Brain microvascular endothelial cell (primary cell): ENCODE results near the gene GIN1.

Source experiments
- DNase-seq: peaks from one replicate; pipeline ENCODE4 v3.0.0-alpha.2; 2020
- H3K27ac ChIP-seq: fragments of 250-450 bp; sonication (Bioruptor Pico); 2 replicates; pipeline ENCODE4 v1.5.1; 2020; ENCODE audit warnings: mild to moderate bottlenecking, moderate library complexity
- H3K27me3 ChIP-seq: fragments of 250-450 bp; sonication (Bioruptor Pico); replicated peaks from 2 replicates; pipeline ENCODE4 v1.5.1; 2020; ENCODE audit warnings: mild to moderate bottlenecking
- H3K36me3 ChIP-seq: fragments of 250-450 bp; sonication (Bioruptor Pico); replicated peaks from 2 replicates; pipeline ENCODE4 v1.5.1; 2020; ENCODE audit warnings: mild to moderate bottlenecking
- H3K4me3 ChIP-seq: 2 replicates; pipeline ENCODE4 v1.5.1; 2011; ENCODE audit warnings: low read depth, mild to moderate bottlenecking, control low read depth, low read length, moderate library complexity
- in situ Hi-C: cut with HindIII; loops from 2 replicates; pipeline ENCODE4 v1.10.0; 2017; ENCODE audit warnings: low sequenced_read_pairs, low pct_ligation_motif_present
- TF ChIP-seq, protein P1 (sequence below): IDR thresholded peaks from 2 replicates; pipeline ENCODE4 v1.5.1; 2011; ENCODE audit warnings: low read depth, mild to moderate bottlenecking, moderate library complexity, low read length, control low read depth, inconsistent platforms; ENCODE audit errors: missing control alignments

Gene GIN1

DNA sequence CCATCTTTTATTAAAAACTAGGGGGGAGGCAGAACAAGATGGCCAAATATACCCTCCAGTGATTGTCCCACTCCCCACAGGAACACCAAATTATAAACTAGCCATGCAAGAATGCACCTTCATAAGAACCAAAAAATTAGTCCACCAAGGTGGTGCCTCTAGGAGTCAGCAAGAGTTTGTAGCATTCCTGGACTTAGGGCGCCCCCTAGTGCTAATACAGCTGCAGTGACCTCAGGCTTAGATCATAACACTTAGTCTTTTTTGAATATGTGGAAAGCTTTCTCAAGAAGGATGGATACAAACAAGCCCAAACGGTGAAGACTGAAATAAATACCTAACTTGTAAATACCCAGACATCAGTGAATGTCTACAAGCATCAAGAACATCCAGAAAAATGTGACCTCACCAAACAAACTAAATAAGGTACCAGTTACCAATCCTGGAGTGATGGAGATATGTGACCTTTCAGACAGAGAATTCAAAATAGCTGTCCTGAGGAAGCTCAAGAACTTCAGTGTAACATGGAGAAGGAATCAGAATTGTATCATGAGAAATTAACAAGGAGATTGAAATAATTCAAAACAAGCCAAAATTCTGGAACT lies 19.4 kb upstream of the GIN1 start:
- Histone ChIP-seq H3K36me3 (peaks cover 19% of the 10 kb centered on the region), H3K27ac (no peak overlapping the region), H3K4me3 (no peak overlapping the region), H3K27me3 (no peaks in the 10 kb centered on the region)
- in situ Hi-C loops: no loop called here
- TF ChIP-seq, protein P1, sequence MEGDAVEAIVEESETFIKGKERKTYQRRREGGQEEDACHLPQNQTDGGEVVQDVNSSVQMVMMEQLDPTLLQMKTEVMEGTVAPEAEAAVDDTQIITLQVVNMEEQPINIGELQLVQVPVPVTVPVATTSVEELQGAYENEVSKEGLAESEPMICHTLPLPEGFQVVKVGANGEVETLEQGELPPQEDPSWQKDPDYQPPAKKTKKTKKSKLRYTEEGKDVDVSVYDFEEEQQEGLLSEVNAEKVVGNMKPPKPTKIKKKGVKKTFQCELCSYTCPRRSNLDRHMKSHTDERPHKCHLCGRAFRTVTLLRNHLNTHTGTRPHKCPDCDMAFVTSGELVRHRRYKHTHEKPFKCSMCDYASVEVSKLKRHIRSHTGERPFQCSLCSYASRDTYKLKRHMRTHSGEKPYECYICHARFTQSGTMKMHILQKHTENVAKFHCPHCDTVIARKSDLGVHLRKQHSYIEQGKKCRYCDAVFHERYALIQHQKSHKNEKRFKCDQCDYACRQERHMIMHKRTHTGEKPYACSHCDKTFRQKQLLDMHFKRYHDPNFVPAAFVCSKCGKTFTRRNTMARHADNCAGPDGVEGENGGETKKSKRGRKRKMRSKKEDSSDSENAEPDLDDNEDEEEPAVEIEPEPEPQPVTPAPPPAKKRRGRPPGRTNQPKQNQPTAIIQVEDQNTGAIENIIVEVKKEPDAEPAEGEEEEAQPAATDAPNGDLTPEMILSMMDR: peak; percentile 94
- peak; percentile 78 for DNase-seq

DNA sequence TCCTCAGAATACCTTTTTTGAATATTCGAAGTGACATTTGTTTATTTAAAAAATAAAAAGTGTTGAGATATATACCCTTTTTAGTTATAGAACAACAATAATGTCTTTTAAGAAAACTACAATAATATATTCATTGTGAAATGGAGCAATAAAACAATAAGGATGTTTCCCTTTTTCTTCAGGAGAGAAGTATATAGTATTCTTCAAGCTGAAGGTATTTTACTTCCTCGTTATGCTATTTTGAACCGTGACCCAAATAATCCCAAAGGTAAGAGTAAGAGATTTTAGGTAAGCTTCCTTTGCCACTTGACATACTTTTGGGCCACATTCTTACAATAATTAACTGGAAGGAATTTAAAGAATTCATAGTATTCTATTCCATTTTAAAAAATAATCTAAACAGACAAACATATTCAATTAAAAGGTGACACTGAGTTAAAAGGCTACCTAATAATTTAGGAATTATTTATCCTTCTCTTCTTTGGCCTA lies 18.3 kb upstream of the GIN1 start:
- in situ Hi-C loops: no loop called here
- TF ChIP-seq, protein P1: no peak

DNA sequence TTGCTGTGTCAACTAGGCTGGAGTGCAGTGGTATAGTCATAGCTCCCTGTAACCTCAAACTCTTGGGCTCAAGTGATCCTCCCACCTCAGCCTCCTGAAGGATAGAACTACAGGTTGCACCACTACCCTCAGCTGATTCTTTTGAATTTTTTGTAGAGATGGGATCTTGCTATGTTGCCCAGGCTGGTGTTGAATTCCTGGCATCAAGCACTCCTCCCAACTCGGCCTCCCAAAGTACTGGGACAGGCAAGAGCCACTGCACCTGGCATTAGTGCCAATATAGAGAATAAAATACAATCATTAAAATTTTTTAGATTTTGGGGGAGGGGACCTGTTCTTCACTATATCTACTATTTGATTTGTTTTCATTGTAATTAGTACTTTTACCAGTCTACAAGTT lies 15.5 kb upstream of the GIN1 start:
- Histone ChIP-seq H3K36me3 (peaks cover 13% of the 10 kb centered on the region), H3K27ac (no peak overlapping the region), H3K4me3 (no peak overlapping the region), H3K27me3 (no peaks in the 10 kb centered on the region)
- in situ Hi-C loops: no loop called here
- DNase-seq: no peak
- TF ChIP-seq, protein P1: no peak

More for the DNA sequence above, 18.3 kb upstream of the GIN1 start:
- Histone ChIP-seq H3K27me3 (no peaks in the 10 kb centered on the region), H3K27ac (no peak overlapping the region), H3K36me3 (peaks cover 19% of the 10 kb centered on the region), H3K4me3 (no peak overlapping the region)
- no peak for DNase-seq

DNA sequence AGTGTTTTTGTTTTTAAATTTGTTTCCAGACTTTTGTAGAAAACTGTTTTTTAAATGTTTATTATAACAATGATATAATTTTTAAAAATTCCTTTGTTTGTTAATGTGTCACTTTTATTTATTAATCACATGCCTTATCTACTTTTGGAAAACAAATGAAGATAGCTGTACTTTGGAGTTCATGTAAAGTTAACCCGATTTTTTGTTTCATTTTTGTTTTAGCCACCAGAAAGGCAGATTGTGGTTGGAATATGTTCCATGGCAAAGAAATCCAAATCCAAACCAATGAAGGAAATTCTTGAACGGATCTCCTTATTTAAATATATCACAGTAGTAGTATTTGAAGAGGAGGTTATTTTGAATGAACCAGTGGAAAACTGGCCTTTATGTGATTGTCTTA lies 13.3 kb upstream of the GIN1 start:
- in situ Hi-C loops: no loop called here

DNA sequence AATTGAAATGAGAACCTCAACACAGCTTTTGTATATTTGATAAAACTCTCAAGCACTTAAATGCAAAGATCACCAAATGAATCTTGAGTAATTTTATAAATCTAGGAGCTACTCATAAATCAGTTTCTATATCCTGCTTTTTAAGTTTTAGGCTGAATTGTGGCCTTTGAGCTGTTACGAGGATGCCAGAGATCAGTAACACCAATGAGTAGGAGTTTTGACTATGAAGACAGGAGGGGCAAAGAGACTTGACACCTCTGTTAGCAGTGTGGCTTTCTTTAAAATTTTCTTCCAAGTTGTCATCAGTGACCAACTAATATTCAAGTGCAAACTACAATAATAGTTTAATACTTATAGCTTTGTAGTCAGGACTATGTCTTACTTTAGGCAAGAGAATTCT lies 12.7 kb upstream of the GIN1 start:
- in situ Hi-C loops: no loop called here

More for the DNA sequence above, 13.3 kb upstream of the GIN1 start:
- no peaks in the 10 kb centered on the region for H3K36me3 ChIP-seq
- H3K27ac ChIP-seq: no peak overlapping the region
- TF ChIP-seq, protein P1: no peak
- H3K4me3 ChIP-seq: no peak overlapping the region
- no peaks in the 10 kb centered on the region for H3K27me3 ChIP-seq
- DNase-seq: no peak

More for the DNA sequence above, 12.7 kb upstream of the GIN1 start:
- Histone ChIP-seq H3K4me3 (no peak overlapping the region), H3K27ac (no peak overlapping the region), H3K36me3 (no peaks in the 10 kb centered on the region), H3K27me3 (no peaks in the 10 kb centered on the region)
- TF ChIP-seq, protein P1: no peak
- no peak for DNase-seq
